ENCODE results near the gene WDR59.

The WDR59 gene

GRCh38 chr16:74874123-74874522 lies 110.8 kb downstream of the WDR59 start:
- in situ Hi-C loops (cut with HindIII; ENCODE audit: low pct_unique_long_range_greater_than_20kb, low sequenced_read_pairs) = no loop called here
- DNase-seq (ENCODE audit: low read depth in 1 of 2, low spot score in 1 of 2) = no peak

GRCh38 chr16:74872302-74872701 lies 112.6 kb downstream of the WDR59 start:
- TF ChIP-seq JUND (IDR thresholded peaks at IDR 0.05; ENCODE audit: low read depth) = no peak
- no peak for DNase-seq (ENCODE audit: low read depth in 1 of 2, low spot score in 1 of 2)
- in situ Hi-C loops (cut with HindIII; ENCODE audit: low pct_unique_long_range_greater_than_20kb, low sequenced_read_pairs) = no loop called here

More at GRCh38 chr16:74874123-74874522, 110.8 kb downstream of the WDR59 start:
- TF ChIP-seq JUND (IDR thresholded peaks at IDR 0.05; ENCODE audit: low read depth) = no peak

DNA sequence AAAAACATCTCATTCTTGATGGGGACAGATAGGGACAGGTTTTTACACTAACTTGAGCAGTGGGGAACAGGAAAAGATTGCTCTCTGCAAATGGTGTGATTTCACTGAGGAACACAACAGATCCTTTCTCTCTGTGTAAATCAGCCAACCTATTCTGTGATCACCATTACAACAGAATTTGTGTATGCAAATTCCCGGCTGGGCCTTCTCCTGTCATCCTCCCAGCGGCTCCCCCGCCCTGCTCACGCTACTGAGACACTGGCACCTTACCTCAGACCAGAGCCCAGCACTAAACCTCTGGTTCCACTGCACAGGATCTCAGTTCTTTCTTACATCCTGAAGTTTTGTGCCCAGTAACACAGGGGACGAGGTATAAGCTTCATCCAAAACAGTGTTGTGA lies 113.3 kb downstream of the WDR59 start:
- in situ Hi-C loops (cut with HindIII; ENCODE audit: low pct_unique_long_range_greater_than_20kb, low sequenced_read_pairs) = no loop called here
- DNase-seq (ENCODE audit: low read depth in 1 of 2, low spot score in 1 of 2) = no peak
- no peak for TF ChIP-seq JUND (IDR thresholded peaks at IDR 0.05; ENCODE audit: low read depth)

GRCh38 chr16:74868501-74868900 lies 116.4 kb downstream of the WDR59 start:
- peak in 1 of 2 experiments; percentile 2 for DNase-seq (ENCODE audit: low read depth in 1 of 2, low spot score in 1 of 2)
- TF ChIP-seq JUND (IDR thresholded peaks at IDR 0.05; ENCODE audit: low read depth) = no peak
- in situ Hi-C loops (cut with HindIII; ENCODE audit: low pct_unique_long_range_greater_than_20kb, low sequenced_read_pairs) = no loop called here

- TF ChIP-seq JUND (IDR thresholded peaks at IDR 0.05; ENCODE audit: low read depth) = no peak
- in situ Hi-C loops (cut with HindIII; ENCODE audit: low pct_unique_long_range_greater_than_20kb, low sequenced_read_pairs) = no loop called here
- DNase-seq (ENCODE audit: low read depth in 1 of 2, low spot score in 1 of 2) = no peak
Measured at GRCh38 chr16:74868035-74868434, 116.9 kb downstream of the WDR59 start.

GRCh38 chr16:74867281-74867849 lies 117.6 kb downstream of the WDR59 start:
- in situ Hi-C loops (cut with HindIII; ENCODE audit: low pct_unique_long_range_greater_than_20kb, low sequenced_read_pairs) = no loop called here
- peak in 1 of 2 experiments; percentile 60 for DNase-seq (ENCODE audit: low read depth in 1 of 2, low spot score in 1 of 2)
- no peak for TF ChIP-seq JUND (IDR thresholded peaks at IDR 0.05; ENCODE audit: low read depth)

- in situ Hi-C loops (cut with HindIII; ENCODE audit: low pct_unique_long_range_greater_than_20kb, low sequenced_read_pairs) = no loop called here
- no peak for DNase-seq (ENCODE audit: low read depth in 1 of 2, low spot score in 1 of 2)
- TF ChIP-seq JUND (IDR thresholded peaks at IDR 0.05; ENCODE audit: low read depth) = no peak
Measured at GRCh38 chr16:74865922-74866598, 118.9 kb downstream of the WDR59 start.

- in situ Hi-C loops (cut with HindIII; ENCODE audit: low pct_unique_long_range_greater_than_20kb, low sequenced_read_pairs) = no loop called here
- TF ChIP-seq JUND (IDR thresholded peaks at IDR 0.05; ENCODE audit: low read depth) = no peak
- DNase-seq (ENCODE audit: low read depth in 1 of 2, low spot score in 1 of 2) = peak; percentile 41 to 60
Measured at GRCh38 chr16:74862743-74863244, 122.1 kb downstream of the WDR59 start.

DNA sequence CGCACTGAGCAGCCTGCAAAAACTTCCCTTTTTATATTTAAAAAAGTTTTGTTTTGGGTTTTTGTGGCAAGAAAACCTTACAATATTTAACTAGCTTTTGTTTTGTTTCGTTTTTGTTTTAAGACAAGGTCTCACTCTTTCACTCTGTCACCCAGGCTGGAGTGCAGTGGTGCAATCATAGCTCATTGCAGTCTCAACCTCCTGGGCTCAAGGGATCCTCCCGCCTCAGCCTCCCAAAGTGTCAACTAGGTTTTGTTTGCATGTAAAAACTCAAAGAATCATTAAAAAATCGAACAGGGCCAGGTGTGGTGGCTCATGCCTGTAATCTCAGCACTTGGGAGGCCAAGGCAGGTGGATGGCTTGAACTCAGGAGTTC lies 132.4 kb downstream of the WDR59 start:
- DNase-seq (ENCODE audit: low read depth in 1 of 2, low spot score in 1 of 2) = no peak
- TF ChIP-seq JUND (IDR thresholded peaks at IDR 0.05; ENCODE audit: low read depth) = no peak
- in situ Hi-C loops (cut with HindIII; ENCODE audit: low pct_unique_long_range_greater_than_20kb, low sequenced_read_pairs) = no loop called here

- DNase-seq (ENCODE audit: low read depth in 1 of 2, low spot score in 1 of 2) = no peak
- TF ChIP-seq JUND (IDR thresholded peaks at IDR 0.05; ENCODE audit: low read depth) = no peak
- in situ Hi-C loops (cut with HindIII; ENCODE audit: low pct_unique_long_range_greater_than_20kb, low sequenced_read_pairs) = no loop called here
Measured at GRCh38 chr16:74850027-74850426, 134.9 kb downstream of the WDR59 start.

GRCh38 chr16:74847202-74847601 lies 137.7 kb downstream of the WDR59 start:
- in situ Hi-C loops (cut with HindIII; ENCODE audit: low pct_unique_long_range_greater_than_20kb, low sequenced_read_pairs) = no loop called here
- no peak for DNase-seq (ENCODE audit: low read depth in 1 of 2, low spot score in 1 of 2)
- no peak for TF ChIP-seq JUND (IDR thresholded peaks at IDR 0.05; ENCODE audit: low read depth)

GRCh38 chr16:74846714-74847113 lies 138.2 kb downstream of the WDR59 start:
- no peak for TF ChIP-seq JUND (IDR thresholded peaks at IDR 0.05; ENCODE audit: low read depth)
- in situ Hi-C loops (cut with HindIII; ENCODE audit: low pct_unique_long_range_greater_than_20kb, low sequenced_read_pairs) = no loop called here
- DNase-seq (ENCODE audit: low read depth in 1 of 2, low spot score in 1 of 2) = no peak
